HFFc6 (cell line): ENCODE measurements around the gene COA6. TPM values are rescaled to one million over a fixed set of nuclear protein-coding genes. Genes with fewer than 3 reads are reported as not detected.

Source experiments
- DNase-seq: peaks from one replicate; pipeline ENCODE4 v3.0.0-alpha.2; 2018
- H3K27ac Mint-ChIP-seq: 2 replicates; pipeline ENCODE4 v1.8.0; 2020; ENCODE audit warnings: mild to moderate bottlenecking, mixed read lengths
- H3K27me3 Mint-ChIP-seq: 2 replicates; pipeline ENCODE4 v1.8.0; 2021; ENCODE audit warnings: mild to moderate bottlenecking, moderate library complexity, mixed read lengths; ENCODE audit not compliant: insufficient read depth
- H3K36me3 Mint-ChIP-seq: 2 replicates; pipeline ENCODE4 v1.8.0; 2021; ENCODE audit warnings: low read depth, mixed read lengths
- H3K4me1 Mint-ChIP-seq: 2 replicates; pipeline ENCODE4 v1.8.0; 2020; ENCODE audit warnings: low read depth, mixed read lengths
- H3K4me3 Mint-ChIP-seq: 2 replicates; pipeline ENCODE4 v1.8.0; 2020; ENCODE audit warnings: mild to moderate bottlenecking, moderate library complexity, mixed read lengths
- H3K9me3 Mint-ChIP-seq: 2 replicates; pipeline ENCODE4 v1.8.0; 2020; ENCODE audit warnings: mild to moderate bottlenecking, mixed read lengths
- total RNA-seq, 6 experiments: library from RNA; stranded (reverse); fragmentation: NEBNext Ultra II Directional; extraction: Animal tissue kit (Norgen Biotek cat#: 25700); gene quantifications; 2 replicates in 1 of 6; 3 replicates in 5 of 6; pipeline ENCODE4 v1.2.3, GENCODE V29; 2021
- TF ChIP-seq, protein P1 (sequence below): fragments of 200-600 bp; sonication (generic); IDR thresholded peaks from 2 replicates; pipeline ENCODE4 v1.5.0; 2021; ENCODE audit warnings: antibody characterized with exemption, mild to moderate bottlenecking

Gene COA6
- total RNA-seq, 6 experiments from 2014 or later, result 23.2 to 33.5 (median 29.0) TPM

DNA sequence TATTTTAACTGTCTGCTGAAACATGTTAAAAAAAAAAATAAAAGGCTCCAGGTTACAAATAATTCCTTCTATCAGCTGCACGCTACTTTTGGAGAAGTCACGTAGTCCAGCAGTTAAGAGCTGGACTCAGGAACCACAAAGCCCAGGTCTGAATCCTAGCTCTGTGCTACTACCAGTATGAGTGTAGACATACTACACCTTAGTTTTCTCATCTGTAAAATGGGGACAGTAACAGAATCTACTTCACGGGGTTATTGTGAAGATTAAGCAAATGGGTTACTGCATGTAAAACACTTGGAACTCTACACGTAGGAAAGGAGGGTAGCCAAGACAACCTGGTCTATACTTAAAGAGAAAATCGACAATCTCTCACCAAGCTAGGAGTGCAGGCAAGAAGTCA, 57.4 kb downstream of the COA6 start:
- no peak overlapping the region for H3K27ac Mint-ChIP-seq

DNA sequence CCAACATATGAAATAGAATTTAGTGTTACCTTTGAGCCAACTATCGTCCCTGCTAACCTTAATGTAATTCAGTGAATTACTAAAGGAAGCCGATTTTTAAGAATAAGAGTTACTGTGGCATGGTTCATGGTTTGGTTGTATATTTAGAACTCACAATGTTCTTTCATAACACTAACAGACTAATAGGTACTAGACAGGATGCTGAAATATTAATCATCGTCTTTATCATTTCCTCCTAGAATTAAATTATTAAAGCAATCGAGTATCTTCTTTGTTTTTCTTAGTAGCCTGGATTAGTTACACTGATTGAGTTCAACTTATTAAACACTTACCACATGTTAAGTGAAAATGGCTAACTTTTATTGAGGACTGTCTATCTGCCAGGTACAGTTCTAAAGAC, 58.0 kb downstream of the COA6 start:
- peaks cover 16% of the 10 kb centered on the region for H3K36me3 Mint-ChIP-seq
- H3K27me3 Mint-ChIP-seq, result no peaks in the 10 kb centered on the region; the same call in 1 of the 2 replicates
- DNase-seq, result no peak
- TF ChIP-seq, protein P1, sequence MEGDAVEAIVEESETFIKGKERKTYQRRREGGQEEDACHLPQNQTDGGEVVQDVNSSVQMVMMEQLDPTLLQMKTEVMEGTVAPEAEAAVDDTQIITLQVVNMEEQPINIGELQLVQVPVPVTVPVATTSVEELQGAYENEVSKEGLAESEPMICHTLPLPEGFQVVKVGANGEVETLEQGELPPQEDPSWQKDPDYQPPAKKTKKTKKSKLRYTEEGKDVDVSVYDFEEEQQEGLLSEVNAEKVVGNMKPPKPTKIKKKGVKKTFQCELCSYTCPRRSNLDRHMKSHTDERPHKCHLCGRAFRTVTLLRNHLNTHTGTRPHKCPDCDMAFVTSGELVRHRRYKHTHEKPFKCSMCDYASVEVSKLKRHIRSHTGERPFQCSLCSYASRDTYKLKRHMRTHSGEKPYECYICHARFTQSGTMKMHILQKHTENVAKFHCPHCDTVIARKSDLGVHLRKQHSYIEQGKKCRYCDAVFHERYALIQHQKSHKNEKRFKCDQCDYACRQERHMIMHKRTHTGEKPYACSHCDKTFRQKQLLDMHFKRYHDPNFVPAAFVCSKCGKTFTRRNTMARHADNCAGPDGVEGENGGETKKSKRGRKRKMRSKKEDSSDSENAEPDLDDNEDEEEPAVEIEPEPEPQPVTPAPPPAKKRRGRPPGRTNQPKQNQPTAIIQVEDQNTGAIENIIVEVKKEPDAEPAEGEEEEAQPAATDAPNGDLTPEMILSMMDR, result no peak
- no peak overlapping the region for H3K4me3 Mint-ChIP-seq
- peaks cover 10% of the 10 kb centered on the region for H3K4me1 Mint-ChIP-seq
- H3K9me3 Mint-ChIP-seq, result no peaks in the 10 kb centered on the region
- H3K27ac Mint-ChIP-seq, result no peak overlapping the region

More for the DNA sequence above, 57.4 kb downstream of the COA6 start:
- Mint-ChIP-seq H3K4me1 (peaks cover 10% of the 10 kb centered on the region), H3K27me3 (no peaks in the 10 kb centered on the region; the same call in 1 of the 2 replicates), H3K9me3 (no peaks in the 10 kb centered on the region), H3K36me3 (peaks cover 16% of the 10 kb centered on the region), H3K4me3 (no peak overlapping the region)
- TF ChIP-seq, protein P1, result no peak
- no peak for DNase-seq

DNA sequence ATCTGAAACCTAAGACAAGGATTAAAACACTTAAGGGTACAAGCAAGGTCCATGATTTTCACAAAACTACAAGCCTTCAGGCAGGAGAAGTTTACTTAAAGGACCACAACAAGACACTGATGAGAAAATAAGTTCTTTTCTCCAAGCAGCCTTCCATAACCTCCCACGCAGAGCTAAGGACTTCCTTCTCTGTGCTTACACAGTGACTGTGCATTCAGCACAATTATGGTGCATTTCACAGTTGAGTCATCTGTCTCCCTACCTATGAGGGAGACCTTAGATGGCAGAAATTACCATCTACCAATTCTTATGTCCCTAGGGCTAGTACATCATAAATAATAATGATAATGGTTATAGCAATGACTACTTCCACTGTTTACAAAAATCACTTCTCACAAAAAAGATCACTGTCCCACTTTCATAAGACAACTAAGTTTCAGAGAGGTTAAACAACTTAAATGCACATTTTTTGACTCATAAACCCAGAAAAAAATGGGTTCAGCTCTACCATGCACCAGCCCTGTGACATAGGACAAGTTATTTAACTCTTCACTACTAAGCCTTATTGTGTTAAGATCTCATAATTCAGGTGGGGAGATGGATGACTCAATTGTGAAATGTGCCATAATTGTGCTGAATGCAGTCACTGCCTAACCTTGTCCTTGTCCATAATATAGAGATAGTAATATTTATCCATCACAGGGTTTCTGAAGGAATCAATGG, 60.5 kb downstream of the COA6 start:
- Mint-ChIP-seq H3K27ac (peak overlapping the region; percentile 60), H3K4me3 (no peak overlapping the region), H3K4me1 (peaks cover 20% of the 10 kb centered on the region), H3K36me3 (peaks cover 18% of the 10 kb centered on the region), H3K27me3 (no peaks in the 10 kb centered on the region; the same call in 1 of the 2 replicates), H3K9me3 (no peaks in the 10 kb centered on the region)
- TF ChIP-seq, protein P1, result no peak
- DNase-seq, result peak; percentile 66

Other genes starting within 250 kb of the COA6 start
- 10 to 100 TPM in 4 of 6 experiments, 1 to 10 TPM in 2; 8.1 to 12.8 (median 11.0) TPM for gene TARBP1, start 105.7 kb downstream of the COA6 start, total RNA-seq
- 10 to 100 TPM; 58.6 to 87.1 (median 73.2) TPM for gene IRF2BP2, start 236.7 kb downstream of the COA6 start, total RNA-seq